Astrocyte (in vitro differentiated cells and primary cell): ENCODE results near the gene DDX47. TPM values are rescaled to one million over a fixed set of nuclear protein-coding genes. Genes with fewer than 3 reads are reported as not detected.

ENCODE experiments used
- DNase-seq: peaks from one replicate; pipeline ENCODE4 v3.0.0-alpha.2; 2010; ENCODE audit warnings: low read depth
- FAIRE-seq: peaks from 2 replicates; lab custom pipeline; 2011; peaks lifted over from hg19 to GRCh38; lab: Jason Lieb, UNC
- H2AFZ ChIP-seq: 2 replicates; pipeline ENCODE4 v1.6.0; 2012; ENCODE audit warnings: low read depth, low read length, inconsistent platforms
- H3K27ac ChIP-seq: 2 replicates; pipeline ENCODE4 v1.5.1; 2011; ENCODE audit warnings: low read depth, low read length, inconsistent platforms
- H3K27me3 ChIP-seq: 2 replicates; pipeline ENCODE4 v1.6.0; 2011; ENCODE audit warnings: low read length, inconsistent platforms; ENCODE audit not compliant: insufficient read depth
- H3K36me3 ChIP-seq: 2 replicates; pipeline ENCODE4 v1.5.1; 2011; ENCODE audit warnings: low read length, inconsistent platforms; ENCODE audit not compliant: insufficient read depth
- H3K4me1 ChIP-seq: 2 replicates; pipeline ENCODE4 v1.5.1; 2011; ENCODE audit warnings: low read length, inconsistent platforms; ENCODE audit not compliant: insufficient read depth
- H3K4me2 ChIP-seq: 2 replicates; pipeline ENCODE4 v1.6.0; 2012; ENCODE audit warnings: low read length, inconsistent platforms
- H3K4me3 ChIP-seq: 2 replicates; pipeline ENCODE4 v1.5.1; 2011; ENCODE audit warnings: low read depth, mild to moderate bottlenecking, low read length, inconsistent platforms; ENCODE audit not compliant: insufficient read depth
- H3K79me2 ChIP-seq: 2 replicates; pipeline ENCODE4 v1.6.0; 2012; ENCODE audit warnings: mild to moderate bottlenecking, low read length, inconsistent platforms; ENCODE audit not compliant: insufficient read depth
- H3K9ac ChIP-seq: 2 replicates; pipeline ENCODE4 v1.6.0; 2012; ENCODE audit warnings: mild to moderate bottlenecking, low read length, inconsistent platforms
- H3K9me3 ChIP-seq: 2 replicates; pipeline ENCODE4 v1.5.1; 2012; ENCODE audit warnings: low read depth, mild to moderate bottlenecking, low read length, inconsistent platforms; ENCODE audit not compliant: insufficient read depth
- H4K20me1 ChIP-seq: 2 replicates; pipeline ENCODE4 v1.6.0; 2012; ENCODE audit warnings: low read length, inconsistent platforms; ENCODE audit not compliant: insufficient read depth
- H3K27ac Mint-ChIP-seq: one replicate; pipeline ENCODE4 v1.8.0; 2021; ENCODE audit warnings: mild to moderate bottlenecking, mixed read lengths; ENCODE audit not compliant: unreplicated experiment
- H3K27me3 Mint-ChIP-seq: one replicate; pipeline ENCODE4 v1.8.0; 2021; ENCODE audit warnings: low read depth, mixed read lengths; ENCODE audit not compliant: unreplicated experiment
- H3K36me3 Mint-ChIP-seq: one replicate; pipeline ENCODE4 v1.8.0; 2021; ENCODE audit warnings: low read depth, mixed read lengths; ENCODE audit not compliant: unreplicated experiment
- H3K4me1 Mint-ChIP-seq: one replicate; pipeline ENCODE4 v1.8.0; 2021; ENCODE audit warnings: low read depth, mixed read lengths; ENCODE audit not compliant: unreplicated experiment
- H3K4me3 Mint-ChIP-seq: one replicate; pipeline ENCODE4 v1.8.0; 2021; ENCODE audit warnings: mild to moderate bottlenecking, moderate library complexity, mixed read lengths; ENCODE audit not compliant: unreplicated experiment
- H3K9me3 Mint-ChIP-seq: one replicate; pipeline ENCODE4 v1.8.0; 2021; ENCODE audit warnings: mild to moderate bottlenecking, mixed read lengths; ENCODE audit not compliant: unreplicated experiment
- CTCF ChIP-seq: IDR thresholded peaks from 2 replicates; pipeline ENCODE4 v1.5.1; 2011; ENCODE audit warnings: low read depth, mild to moderate bottlenecking, inconsistent platforms, low read length, moderate library complexity; ENCODE audit not compliant: insufficient read depth
- EZH2 ChIP-seq: IDR thresholded peaks from 2 replicates; pipeline ENCODE4 v1.6.1; 2012; ENCODE audit warnings: mild to moderate bottlenecking, low read length, inconsistent platforms; ENCODE audit not compliant: insufficient read depth
- total RNA-seq: library from RNA; stranded (reverse); gene quantifications from 2 replicates; pipeline ENCODE4 v1.2.1, GENCODE V29; 2021

The DDX47 gene
- total RNA-seq, 1 donor from 2014 or later = 62.1 TPM

- no peaks in the 10 kb centered on the region for H3K27me3 Mint-ChIP-seq
- TF ChIP-seq EZH2 (no peak), CTCF (no peak)
- no peak overlapping the region for H3K4me3 ChIP-seq
- H3K79me2 ChIP-seq = peaks cover 24% of the 10 kb centered on the region
- H3K36me3 Mint-ChIP-seq = peaks cover 30% of the 10 kb centered on the region
- peaks cover 44% of the 10 kb centered on the region for H3K4me1 Mint-ChIP-seq
- no peaks in the 10 kb centered on the region for H3K9me3 Mint-ChIP-seq
- no peaks in the 10 kb centered on the region for H4K20me1 ChIP-seq
- no peak for DNase-seq
- H3K27me3 ChIP-seq = no peaks in the 10 kb centered on the region
- H3K9ac ChIP-seq = peak overlapping the region; percentile 77
- no peak overlapping the region for H2AFZ ChIP-seq
- FAIRE-seq = no peak
- no peak overlapping the region for H3K4me3 Mint-ChIP-seq
- peak overlapping the region; percentile 32 for H3K4me2 ChIP-seq
- peaks cover 64% of the 10 kb centered on the region for H3K36me3 ChIP-seq
- H3K9me3 ChIP-seq = no peaks in the 10 kb centered on the region
- H3K27ac Mint-ChIP-seq = peak overlapping the region; percentile 95
- peaks cover 48% of the 10 kb centered on the region for H3K4me1 ChIP-seq
- peak overlapping the region; percentile 94 for H3K27ac ChIP-seq
Measured at GRCh38 chr12:12823811-12824210, 10.7 kb downstream of the DDX47 start.

- Mint-ChIP-seq H3K9me3 (no peaks in the 10 kb centered on the region), H3K27me3 (no peaks in the 10 kb centered on the region), H3K4me3 (peak overlapping the region; percentile 20), H3K27ac (peak overlapping the region; percentile 34), H3K36me3 (peaks cover 29% of the 10 kb centered on the region), H3K4me1 (peaks cover 22% of the 10 kb centered on the region)
- no peaks in the 10 kb centered on the region for H3K27me3 ChIP-seq
- H3K36me3 ChIP-seq = peaks cover 16% of the 10 kb centered on the region
- H2AFZ ChIP-seq = no peak overlapping the region
- H3K9ac ChIP-seq = peak overlapping the region; percentile 31
- no peak overlapping the region for H3K4me3 ChIP-seq
- H3K27ac ChIP-seq = peak overlapping the region; percentile 66
- no peaks in the 10 kb centered on the region for H4K20me1 ChIP-seq
- TF ChIP-seq CTCF = no peak
- no peak for TF ChIP-seq EZH2
- FAIRE-seq (no peak), DNase-seq (peak; percentile 74)
- H3K79me2 ChIP-seq = no peaks in the 10 kb centered on the region
- H3K4me2 ChIP-seq = peak overlapping the region; percentile 34
- peaks cover 32% of the 10 kb centered on the region for H3K4me1 ChIP-seq
- H3K9me3 ChIP-seq = no peaks in the 10 kb centered on the region
Measured at GRCh38 chr12:12835378-12836146, 22.4 kb downstream of the DDX47 start.

- H3K9me3 ChIP-seq = no peaks in the 10 kb centered on the region
- H3K36me3 ChIP-seq = peaks cover 14% of the 10 kb centered on the region
- no peak for FAIRE-seq
- H4K20me1 ChIP-seq = no peaks in the 10 kb centered on the region
- Mint-ChIP-seq H3K4me3 (no peak overlapping the region), H3K9me3 (no peaks in the 10 kb centered on the region), H3K4me1 (peaks cover 22% of the 10 kb centered on the region), H3K27ac (no peak overlapping the region), H3K27me3 (no peaks in the 10 kb centered on the region), H3K36me3 (peaks cover 27% of the 10 kb centered on the region)
- no peaks in the 10 kb centered on the region for H3K79me2 ChIP-seq
- no peak for DNase-seq
- no peak overlapping the region for H3K4me3 ChIP-seq
- H3K4me2 ChIP-seq = no peak overlapping the region
- H3K27ac ChIP-seq = no peak overlapping the region
- H3K4me1 ChIP-seq = peaks cover 32% of the 10 kb centered on the region
- H3K27me3 ChIP-seq = no peaks in the 10 kb centered on the region
- TF ChIP-seq EZH2 (no peak), CTCF (no peak)
- H2AFZ ChIP-seq = no peak overlapping the region
- H3K9ac ChIP-seq = no peak overlapping the region
Measured at GRCh38 chr12:12836571-12836970, 23.4 kb downstream of the DDX47 start.
